Neural progenitor cell (in vitro differentiated cells): Measurements from ENCODE around the gene ZNF213. TPM values are rescaled to one million over a fixed set of nuclear protein-coding genes. Genes with fewer than 3 reads are reported as not detected.

Experiments used
- DNase-seq: peaks from one replicate; pipeline ENCODE4 v3.0.0-alpha.2; 2016; ENCODE audit warnings: low spot score
- H2AFZ ChIP-seq: fragments of 200-600 bp; sonication (generic); replicated peaks from 2 replicates; pipeline ENCODE4 v1.6.1; 2016; ENCODE audit warnings: antibody characterized with exemption
- H3F3A ChIP-seq: fragments of 200-600 bp; sonication (generic); 2 replicates; pipeline ENCODE4 v1.6.1; 2016; ENCODE audit warnings: antibody characterized with exemption, low read depth
- H3K27ac ChIP-seq: fragments of 200-600 bp; sonication (generic); 2 replicates; pipeline ENCODE4 v1.5.1; 2016; ENCODE audit warnings: mild to moderate bottlenecking
- H3K27me3 ChIP-seq: fragments of 200-600 bp; sonication (generic); 2 replicates; pipeline ENCODE4 v1.6.1; 2016; ENCODE audit warnings: mild to moderate bottlenecking, moderate library complexity
- H3K36me3 ChIP-seq: fragments of 200-600 bp; sonication (generic); 2 replicates; pipeline ENCODE4 v1.5.1; 2016
- H3K4me1 ChIP-seq: fragments of 200-600 bp; sonication (generic); 2 replicates; pipeline ENCODE4 v1.6.1; 2016; ENCODE audit warnings: mixed run types
- H3K4me2 ChIP-seq: fragments of 200-600 bp; sonication (generic); 2 replicates; pipeline ENCODE4 v1.6.1; 2016
- H3K4me3 ChIP-seq: fragments of 200-600 bp; sonication (generic); 2 replicates; pipeline ENCODE4 v1.5.1; 2016
- H3K79me2 ChIP-seq: fragments of 200-600 bp; sonication (generic); 2 replicates; pipeline ENCODE4 v1.6.1; 2016; ENCODE audit warnings: low read depth
- H3K9ac ChIP-seq: fragments of 200-600 bp; sonication (generic); 2 replicates; pipeline ENCODE4 v1.6.1; 2016
- H3K9me3 ChIP-seq: fragments of 200-600 bp; sonication (generic); 2 replicates; pipeline ENCODE4 v1.5.1; 2016; ENCODE audit warnings: low read depth
- H4K20me1 ChIP-seq: fragments of 200-600 bp; sonication (generic); 2 replicates; pipeline ENCODE4 v1.6.1; 2016; ENCODE audit warnings: low read depth
- H3K27ac Mint-ChIP-seq: 3 replicates; pipeline ENCODE4 v1.8.0; 2021; ENCODE audit warnings: mixed read lengths
- H3K27me3 Mint-ChIP-seq: 2 replicates; pipeline ENCODE4 v1.8.0; 2022; ENCODE audit warnings: low read depth, mild to moderate bottlenecking, inconsistent platforms, moderate library complexity, mixed read lengths; ENCODE audit not compliant: insufficient read depth
- H3K36me3 Mint-ChIP-seq: 3 replicates; pipeline ENCODE4 v1.8.0; 2021; ENCODE audit warnings: mixed read lengths
- H3K4me1 Mint-ChIP-seq: 3 replicates; pipeline ENCODE4 v1.8.0; 2021; ENCODE audit warnings: mixed read lengths
- H3K4me3 Mint-ChIP-seq: 3 replicates; pipeline ENCODE4 v1.8.0; 2021; ENCODE audit warnings: mild to moderate bottlenecking, moderate library complexity, mixed read lengths
- H3K9me3 Mint-ChIP-seq: 3 replicates; pipeline ENCODE4 v1.8.0; 2020; ENCODE audit warnings: mixed read lengths
- EZH2 ChIP-seq: fragments of 200-600 bp; sonication (generic); IDR thresholded peaks from 2 replicates; pipeline ENCODE4 v1.6.1; 2017; ENCODE audit warnings: antibody characterized with exemption, mild to moderate bottlenecking, moderate library complexity
- EZH2phosphoT487 ChIP-seq: fragments of 200-600 bp; sonication (generic); IDR thresholded peaks from 2 replicates; pipeline ENCODE4 v1.6.1; 2017; ENCODE audit warnings: antibody characterized with exemption
- total RNA-seq: library from RNA; depleted of rRNA; stranded (reverse); fragments of >200 nt; gene quantifications from 2 replicates; pipeline ENCODE4 v1.2.3, GENCODE V29; 2015; ENCODE audit warnings: low replicate concordance
- TF ChIP-seq, protein P1 (sequence below): fragments of 200-600 bp; sonication (generic); IDR thresholded peaks from 2 replicates; pipeline ENCODE4 v1.5.1; 2017; ENCODE audit warnings: antibody characterized with exemption, mild to moderate bottlenecking

Gene ZNF213
- total RNA-seq, 1 donor from 2014 or later, result 1.3 TPM

DNA sequence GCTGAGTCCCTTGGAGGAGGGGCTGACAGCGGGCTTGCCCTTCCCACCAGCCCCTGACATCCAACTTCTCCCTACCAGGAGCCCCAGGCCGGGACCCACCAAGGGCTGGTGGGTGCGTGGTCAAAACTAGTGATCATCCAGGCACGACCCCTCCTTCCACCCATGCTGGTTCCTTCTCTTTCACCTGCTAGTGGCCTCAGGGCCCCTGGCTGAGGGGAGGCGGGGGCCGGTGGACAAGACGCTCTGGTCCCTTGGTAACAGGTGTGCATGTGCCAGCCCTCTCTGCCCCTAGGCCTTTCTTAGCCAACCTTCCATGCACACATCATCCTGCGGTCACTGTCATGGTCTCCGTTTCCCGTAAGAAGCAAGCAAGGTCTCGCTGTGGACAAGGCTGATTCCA, 8.4 kb downstream of the ZNF213 start:
- H3K9me3 ChIP-seq, result no peaks in the 10 kb centered on the region
- peaks cover 12% of the 10 kb centered on the region for H3K27me3 ChIP-seq
- Mint-ChIP-seq H3K4me3 (peak overlapping the region; percentile 15), H3K27ac (no peak overlapping the region), H3K4me1 (peaks cover 2% of the 10 kb centered on the region), H3K9me3 (no peaks in the 10 kb centered on the region), H3K36me3 (peaks cover 8% of the 10 kb centered on the region), H3K27me3 (peaks cover 8% of the 10 kb centered on the region)
- no peaks in the 10 kb centered on the region for H3F3A ChIP-seq
- TF ChIP-seq EZH2phosphoT487 (no peak), EZH2 (no peak)
- TF ChIP-seq, protein P1, sequence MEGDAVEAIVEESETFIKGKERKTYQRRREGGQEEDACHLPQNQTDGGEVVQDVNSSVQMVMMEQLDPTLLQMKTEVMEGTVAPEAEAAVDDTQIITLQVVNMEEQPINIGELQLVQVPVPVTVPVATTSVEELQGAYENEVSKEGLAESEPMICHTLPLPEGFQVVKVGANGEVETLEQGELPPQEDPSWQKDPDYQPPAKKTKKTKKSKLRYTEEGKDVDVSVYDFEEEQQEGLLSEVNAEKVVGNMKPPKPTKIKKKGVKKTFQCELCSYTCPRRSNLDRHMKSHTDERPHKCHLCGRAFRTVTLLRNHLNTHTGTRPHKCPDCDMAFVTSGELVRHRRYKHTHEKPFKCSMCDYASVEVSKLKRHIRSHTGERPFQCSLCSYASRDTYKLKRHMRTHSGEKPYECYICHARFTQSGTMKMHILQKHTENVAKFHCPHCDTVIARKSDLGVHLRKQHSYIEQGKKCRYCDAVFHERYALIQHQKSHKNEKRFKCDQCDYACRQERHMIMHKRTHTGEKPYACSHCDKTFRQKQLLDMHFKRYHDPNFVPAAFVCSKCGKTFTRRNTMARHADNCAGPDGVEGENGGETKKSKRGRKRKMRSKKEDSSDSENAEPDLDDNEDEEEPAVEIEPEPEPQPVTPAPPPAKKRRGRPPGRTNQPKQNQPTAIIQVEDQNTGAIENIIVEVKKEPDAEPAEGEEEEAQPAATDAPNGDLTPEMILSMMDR, result no peak
- no peaks in the 10 kb centered on the region for H3K79me2 ChIP-seq
- no peaks in the 10 kb centered on the region for H3K4me1 ChIP-seq
- H3K4me3 ChIP-seq, result no peak overlapping the region
- H4K20me1 ChIP-seq, result no peaks in the 10 kb centered on the region
- no peak overlapping the region for H3K4me2 ChIP-seq
- no peak for DNase-seq
- no peak overlapping the region for H2AFZ ChIP-seq
- no peaks in the 10 kb centered on the region for H3K36me3 ChIP-seq
- H3K9ac ChIP-seq, result no peak overlapping the region
- no peak overlapping the region for H3K27ac ChIP-seq

DNA sequence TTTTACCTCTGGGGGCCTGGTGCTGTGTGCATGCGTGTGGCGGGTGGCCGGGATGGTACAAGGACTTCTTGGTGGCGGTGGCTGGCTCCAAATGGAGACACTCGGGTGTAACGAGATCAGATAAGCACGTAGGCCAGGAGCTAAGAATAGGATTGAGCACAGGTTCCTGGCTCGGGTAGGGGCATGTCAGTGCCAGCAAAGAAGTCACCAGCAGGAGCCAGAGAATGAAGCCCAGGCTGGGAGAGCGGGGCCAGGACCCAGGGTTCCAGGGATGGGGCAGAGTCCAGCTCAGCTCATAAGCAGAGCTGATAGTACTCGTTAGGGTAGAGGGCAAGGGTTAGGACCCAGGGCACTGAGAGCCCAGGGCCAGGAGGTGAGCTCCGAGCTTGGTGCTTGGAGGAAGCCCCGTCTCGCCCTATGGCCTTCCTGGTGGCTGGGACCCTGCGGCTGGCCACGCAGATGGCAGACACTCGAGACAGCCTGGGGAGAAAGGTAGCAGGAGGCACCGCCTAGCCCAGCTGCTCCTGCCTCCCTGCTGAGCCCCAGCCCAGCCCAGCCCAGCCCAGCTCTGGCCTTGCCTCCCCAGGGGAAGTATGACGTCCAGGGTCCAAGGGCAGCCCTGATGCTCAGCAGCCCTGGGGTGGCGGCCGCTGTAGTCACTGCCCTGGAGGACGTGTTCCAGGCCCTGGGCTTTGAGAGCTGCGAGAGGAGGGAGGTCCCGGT, 8.9 kb downstream of the ZNF213 start:
- Histone ChIP-seq H3K36me3 (no peaks in the 10 kb centered on the region), H3K27ac (no peak overlapping the region), H3K4me3 (no peak overlapping the region), H3K4me1 (no peaks in the 10 kb centered on the region), H3F3A (no peaks in the 10 kb centered on the region), H4K20me1 (no peaks in the 10 kb centered on the region), H2AFZ (no peak overlapping the region), H3K4me2 (no peak overlapping the region), H3K9me3 (no peaks in the 10 kb centered on the region), H3K9ac (no peak overlapping the region), H3K27me3 (peaks cover 18% of the 10 kb centered on the region), H3K79me2 (no peaks in the 10 kb centered on the region)
- Mint-ChIP-seq H3K9me3 (no peaks in the 10 kb centered on the region), H3K4me3 (peak overlapping the region; percentile 15), H3K27ac (no peak overlapping the region), H3K36me3 (peaks cover 8% of the 10 kb centered on the region), H3K4me1 (peaks cover 2% of the 10 kb centered on the region), H3K27me3 (peaks cover 11% of the 10 kb centered on the region)
- TF ChIP-seq EZH2phosphoT487, result no peak
- no peak for TF ChIP-seq EZH2
- TF ChIP-seq, protein P1, result no peak
- no peak for DNase-seq

DNA sequence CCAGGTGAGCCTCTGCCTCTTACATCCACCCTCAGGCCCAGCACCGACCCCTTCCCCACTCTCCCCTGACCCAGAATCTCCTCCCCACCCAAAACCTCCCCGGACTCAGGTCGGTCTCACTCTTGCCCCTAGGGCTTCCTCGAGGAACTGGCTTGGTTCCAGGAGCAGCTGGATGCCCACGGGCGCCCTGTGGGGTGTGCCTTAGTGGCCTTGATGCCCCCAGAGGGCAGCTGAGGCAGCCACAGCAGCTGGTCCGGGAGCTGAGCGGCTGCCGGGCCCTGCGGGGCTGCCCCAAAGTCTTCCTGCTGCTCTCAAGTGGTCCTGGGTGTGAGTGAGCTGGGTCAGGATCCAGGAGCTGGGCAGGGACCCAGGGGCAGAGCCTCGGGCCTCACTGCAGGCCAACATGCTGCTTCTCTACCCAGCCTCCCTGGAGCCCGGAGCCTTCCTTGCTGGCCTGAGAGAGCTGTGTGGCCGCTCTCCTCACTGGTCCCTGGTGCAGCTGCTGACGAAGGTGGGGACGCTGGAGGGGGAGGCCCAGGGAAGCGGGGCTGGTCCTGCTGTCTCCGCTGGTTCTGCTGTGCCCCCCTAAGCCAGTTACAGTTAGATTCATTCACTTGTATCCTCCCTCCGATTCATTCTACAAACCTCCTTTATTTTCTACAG, 9.6 kb downstream of the ZNF213 start:
- DNase-seq, result no peak
- no peak overlapping the region for H3K27ac Mint-ChIP-seq
- no peaks in the 10 kb centered on the region for H3K79me2 ChIP-seq
- peaks cover 6% of the 10 kb centered on the region for H3K36me3 Mint-ChIP-seq
- no peak overlapping the region for H3K9ac ChIP-seq
- H3K36me3 ChIP-seq, result no peaks in the 10 kb centered on the region
- H3K4me2 ChIP-seq, result no peak overlapping the region
- no peaks in the 10 kb centered on the region for H4K20me1 ChIP-seq
- no peak overlapping the region for H3K27ac ChIP-seq
- no peak overlapping the region for H3K4me3 Mint-ChIP-seq
- H3K27me3 ChIP-seq, result peaks cover 25% of the 10 kb centered on the region
- H3K4me1 ChIP-seq, result no peaks in the 10 kb centered on the region
- H3K27me3 Mint-ChIP-seq, result peaks cover 11% of the 10 kb centered on the region
- H3K9me3 Mint-ChIP-seq, result no peaks in the 10 kb centered on the region
- H2AFZ ChIP-seq, result no peak overlapping the region
- no peaks in the 10 kb centered on the region for H3K9me3 ChIP-seq
- peaks cover 5% of the 10 kb centered on the region for H3F3A ChIP-seq
- no peak for TF ChIP-seq EZH2
- H3K4me1 Mint-ChIP-seq, result peaks cover 5% of the 10 kb centered on the region
- no peak overlapping the region for H3K4me3 ChIP-seq

DNA sequence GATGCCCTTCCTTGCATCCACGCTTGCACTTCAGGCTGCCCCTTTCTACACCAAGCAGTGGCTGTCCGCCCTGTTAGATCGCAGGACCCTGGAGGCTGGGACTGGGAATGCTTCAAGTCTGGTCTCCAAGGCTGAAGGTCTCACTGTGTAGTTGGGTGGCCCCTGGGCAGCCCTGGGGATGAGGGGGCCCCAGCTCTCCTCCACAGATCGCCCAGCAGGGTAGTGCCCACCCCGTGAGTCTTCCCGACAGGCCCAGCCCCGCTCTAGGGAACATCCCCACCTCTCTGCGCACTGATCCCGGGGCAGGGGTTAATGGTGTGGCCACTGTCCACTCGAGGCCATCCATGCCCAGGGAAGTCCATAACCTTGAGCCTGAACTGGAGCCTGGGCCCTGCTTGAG, 10.3 kb downstream of the ZNF213 start:
- peaks cover 9% of the 10 kb centered on the region for H3K4me1 Mint-ChIP-seq
- Histone ChIP-seq H3K27me3 (peaks cover 25% of the 10 kb centered on the region), H3K79me2 (no peaks in the 10 kb centered on the region), H3K4me3 (no peak overlapping the region), H4K20me1 (no peaks in the 10 kb centered on the region), H3K9me3 (no peaks in the 10 kb centered on the region), H3K9ac (no peak overlapping the region), H3F3A (peaks cover 12% of the 10 kb centered on the region), H3K4me1 (no peaks in the 10 kb centered on the region), H3K27ac (no peak overlapping the region), H3K36me3 (no peaks in the 10 kb centered on the region), H3K4me2 (no peak overlapping the region), H2AFZ (no peak overlapping the region)
- no peaks in the 10 kb centered on the region for H3K9me3 Mint-ChIP-seq
- TF ChIP-seq EZH2 (no peak), EZH2phosphoT487 (no peak)
- TF ChIP-seq, protein P1, result no peak
- no peak overlapping the region for H3K27ac Mint-ChIP-seq
- H3K36me3 Mint-ChIP-seq, result peaks cover 6% of the 10 kb centered on the region
- no peak overlapping the region for H3K4me3 Mint-ChIP-seq
- H3K27me3 Mint-ChIP-seq, result peaks cover 16% of the 10 kb centered on the region
- DNase-seq, result no peak
